ENCODE data around the gene GATD1. TPM values are rescaled to one million over a fixed set of nuclear protein-coding genes. Genes with fewer than 3 reads are reported as not detected.
A peak's percentile ranks its signal among the peaks of the same experiment; 100 is the strongest.

The GATD1 gene
- polyA plus RNA-seq, 2 of the 4 experiments (the other 2 are of a cell fraction): 14.5 to 43.1 TPM

DNA sequence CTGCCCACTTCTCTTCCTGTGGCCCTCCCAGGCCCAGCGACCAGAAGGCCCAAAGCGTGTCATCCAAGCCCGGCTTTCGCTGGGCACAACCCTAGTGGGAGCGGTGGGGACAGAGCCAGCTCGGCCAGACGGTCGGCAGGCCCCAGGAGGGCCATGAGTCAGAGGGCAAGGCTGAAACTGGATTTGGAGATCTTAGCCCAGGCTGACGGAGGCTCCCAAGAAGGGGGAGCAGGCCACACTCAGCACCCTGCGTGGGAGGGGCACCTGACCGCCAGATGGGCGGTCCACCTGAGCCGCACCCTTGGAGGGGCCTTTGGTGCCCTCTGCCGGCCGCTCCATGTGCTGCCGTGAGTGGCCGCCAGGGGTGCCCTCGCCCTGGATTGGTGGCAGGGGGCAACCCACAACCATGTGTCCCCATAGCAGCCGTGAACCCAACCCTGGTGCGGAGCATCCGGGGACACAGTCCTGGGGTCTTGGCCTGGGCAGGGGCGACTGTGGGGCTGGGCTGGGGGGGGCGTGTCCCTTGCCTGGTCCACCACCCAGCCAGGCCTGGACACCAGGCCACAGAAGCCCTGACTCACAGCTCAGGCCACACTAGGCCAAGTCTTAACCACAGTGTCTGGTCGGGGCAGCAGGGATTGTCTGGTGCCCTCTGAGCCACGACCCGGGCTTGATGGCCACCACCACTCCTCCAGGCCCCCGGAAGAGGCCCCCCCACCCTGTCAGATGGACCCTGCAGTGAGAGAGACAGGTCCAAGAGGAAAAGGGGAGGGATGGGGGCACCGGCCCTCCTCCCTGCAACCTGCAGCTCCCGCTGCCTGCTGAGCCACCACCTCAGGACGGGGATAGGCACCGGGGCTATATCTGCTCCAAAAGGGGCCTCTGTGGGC, 49.2 kb downstream of the GATD1 start:
- Histone ChIP-seq H3K4me2 (peak overlapping the region; percentile 63), H3K4me1 (peaks cover 47% of the 10 kb centered on the region), H3K9me3 (no peaks in the 10 kb centered on the region), H3K27ac (peak overlapping the region; percentile 79 to 93), H3K4me3 (no peak overlapping the region)
- FAIRE-seq: peak; percentile 63
- ChIA-PET CTCF (interaction anchor here (0.6 to 20.1 kb wide), 29 partner anchors 8 to 234 kb away, joined by 3 to 599 read pairs (median 6); partner anchors contain the start of genes DEAF1, EPS8L2, TALDO1 and TMEM80), POLR2A (interaction anchor here (0.6 to 2.5 kb wide), 2 partner anchors 27 to 33 kb away, joined by 3 to 14 read pairs; partner anchors contain the start of genes DEAF1 and TMEM80)
- 42% methylated on average over 9 of the region's 31 CpGs for WGBS (ENCODE audit: missing lambda C conversion rate)
- peak; percentile 93 to 94 for DNase-seq (ENCODE audit: low read depth in 1 of 2, low spot score in 1 of 2)
- ATAC-seq: peak; percentile 85 to 90
- TF ChIP-seq SMC3 (IDR thresholded peaks at IDR 0.05): peak; percentile 82
- no peak for TF ChIP-seq RNF2 (IDR thresholded peaks at IDR 0.05; ENCODE audit: borderline replicate concordance, low read depth)
- TF ChIP-seq ELK1 (IDR thresholded peaks at IDR 0.05; ENCODE audit: low read depth, low read length): no peak
- TF ChIP-seq REST (IDR thresholded peaks at IDR 0.05): no peak
- no peak for TF ChIP-seq HDAC2 (IDR thresholded peaks at IDR 0.05)
- no peak for TF ChIP-seq E2F6 (IDR thresholded peaks at IDR 0.05; ENCODE audit: borderline replicate concordance, low read depth)
- no peak for TF ChIP-seq CHD2 (IDR thresholded peaks at IDR 0.05; ENCODE audit: low read length, partially characterized antibody)
- TF ChIP-seq MYC (IDR thresholded peaks at IDR 0.05; ENCODE audit: borderline replicate concordance, low read length): peak; percentile 39; the same call in 1 of the 2 replicates
- TF ChIP-seq RAD21 (conservative IDR thresholded peaks at IDR 0.05 in 1 of 2, IDR thresholded peaks at IDR 0.05 in 1 of 2): peak; percentile 73 to 86
- no peak for TF ChIP-seq ZC3H11A (IDR thresholded peaks at IDR 0.05)
- TF ChIP-seq PBX3 (IDR thresholded peaks at IDR 0.05): no peak
- TF ChIP-seq POLR2AphosphoS2 (conservative IDR thresholded peaks at IDR 0.05; ENCODE audit: low read length): no peak
- TF ChIP-seq POLR2A (IDR thresholded peaks at IDR 0.05; ENCODE audit: low read length): peak; percentile 10; the same call in 1 of the 2 replicates
- TF ChIP-seq RFX5 (IDR thresholded peaks at IDR 0.05): no peak
- no peak for TF ChIP-seq CBX8 (IDR thresholded peaks at IDR 0.05)
- TF ChIP-seq GATA3 (IDR thresholded peaks at IDR 0.05; ENCODE audit: borderline replicate concordance): no peak
- no peak for TF ChIP-seq NR3C1 (IDR thresholded peaks at IDR 0.05)
- no peak for TF ChIP-seq ZSCAN20 (CRISPR knock-in tag; IDR thresholded peaks at IDR 0.05)
- TF ChIP-seq PHF8 (IDR thresholded peaks at IDR 0.05; ENCODE audit: borderline replicate concordance, low read depth): no peak
- no peak for TF ChIP-seq MAFK (IDR thresholded peaks at IDR 0.05; ENCODE audit: partially characterized antibody)
- no peak for TF ChIP-seq HOXB5 (CRISPR knock-in tag; IDR thresholded peaks at IDR 0.05)
- no peak for TF ChIP-seq CBX2 (IDR thresholded peaks at IDR 0.05; ENCODE audit: borderline replicate concordance, low read depth)
- TF ChIP-seq JUN (IDR thresholded peaks at IDR 0.05): peak; percentile 36 to 60; a peak in 2 of 5 replicates
- TF ChIP-seq ZNF302 (CRISPR knock-in tag; IDR thresholded peaks at IDR 0.05): no peak
- no peak for TF ChIP-seq ZFP36 (IDR thresholded peaks at IDR 0.05; ENCODE audit: borderline replicate concordance, partially characterized antibody)
- TF ChIP-seq CTCF (IDR thresholded peaks at IDR 0.05): peak; percentile 99
- TF ChIP-seq, protein P1, sequence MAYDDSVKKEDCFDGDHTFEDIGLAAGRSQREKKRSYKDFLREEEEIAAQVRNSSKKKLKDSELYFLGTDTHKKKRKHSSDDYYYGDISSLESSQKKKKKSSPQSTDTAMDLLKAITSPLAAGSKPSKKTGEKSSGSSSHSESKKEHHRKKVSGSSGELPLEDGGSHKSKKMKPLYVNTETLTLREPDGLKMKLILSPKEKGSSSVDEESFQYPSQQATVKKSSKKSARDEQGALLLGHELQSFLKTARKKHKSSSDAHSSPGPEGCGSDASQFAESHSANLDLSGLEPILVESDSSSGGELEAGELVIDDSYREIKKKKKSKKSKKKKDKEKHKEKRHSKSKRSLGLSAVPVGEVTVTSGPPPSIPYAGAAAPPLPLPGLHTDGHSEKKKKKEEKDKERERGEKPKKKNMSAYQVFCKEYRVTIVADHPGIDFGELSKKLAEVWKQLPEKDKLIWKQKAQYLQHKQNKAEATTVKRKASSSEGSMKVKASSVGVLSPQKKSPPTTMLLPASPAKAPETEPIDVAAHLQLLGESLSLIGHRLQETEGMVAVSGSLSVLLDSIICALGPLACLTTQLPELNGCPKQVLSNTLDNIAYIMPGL (CRISPR knock-in tag; IDR thresholded peaks at IDR 0.05; ENCODE audit: borderline replicate concordance): no peak
- TF ChIP-seq TFCP2L1 (CRISPR knock-in tag; IDR thresholded peaks at IDR 0.05): no peak
- peak; percentile 83 for TF ChIP-seq MAX (IDR thresholded peaks at IDR 0.05)

All from A549 (cell line).